WERI-Rb-1 (cell line): ENCODE data around the gene PTPRM.

Source experiments
- DNase-seq: peaks from one replicate; pipeline ENCODE4 v3.0.0-alpha.2; 2020
- H3K27ac ChIP-seq: fragments of 250-450 bp; sonication (Bioruptor Pico); 2 replicates; pipeline ENCODE4 v1.5.1; 2020; ENCODE audit warnings: mild to moderate bottlenecking, moderate library complexity
- H3K27me3 ChIP-seq: fragments of 250-450 bp; sonication (Bioruptor Pico); 2 replicates; pipeline ENCODE4 v1.5.1; 2021; ENCODE audit warnings: mild to moderate bottlenecking, low read depth, moderate library complexity; ENCODE audit not compliant: insufficient read depth, severe bottlenecking
- H3K36me3 ChIP-seq: fragments of 250-450 bp; sonication (Bioruptor Pico); 2 replicates; pipeline ENCODE4 v1.5.1; 2020; ENCODE audit warnings: mild to moderate bottlenecking, moderate library complexity
- H3K4me3 ChIP-seq: 2 replicates; pipeline ENCODE4 v1.5.1; 2011; ENCODE audit warnings: low read depth, mild to moderate bottlenecking, control low read depth, low read length
- H3K9me3 ChIP-seq: fragments of 250-450 bp; sonication (Bioruptor Pico); 2 replicates; pipeline ENCODE4 v1.5.1; 2021; ENCODE audit warnings: mild to moderate bottlenecking, moderate library complexity; ENCODE audit not compliant: severe bottlenecking
- TF ChIP-seq, protein P1 (sequence below): IDR thresholded peaks from 2 replicates; pipeline ENCODE4 v1.5.1; 2011; ENCODE audit warnings: low read depth, mild to moderate bottlenecking, control low read depth, inconsistent platforms, low read length

Gene PTPRM

DNA sequence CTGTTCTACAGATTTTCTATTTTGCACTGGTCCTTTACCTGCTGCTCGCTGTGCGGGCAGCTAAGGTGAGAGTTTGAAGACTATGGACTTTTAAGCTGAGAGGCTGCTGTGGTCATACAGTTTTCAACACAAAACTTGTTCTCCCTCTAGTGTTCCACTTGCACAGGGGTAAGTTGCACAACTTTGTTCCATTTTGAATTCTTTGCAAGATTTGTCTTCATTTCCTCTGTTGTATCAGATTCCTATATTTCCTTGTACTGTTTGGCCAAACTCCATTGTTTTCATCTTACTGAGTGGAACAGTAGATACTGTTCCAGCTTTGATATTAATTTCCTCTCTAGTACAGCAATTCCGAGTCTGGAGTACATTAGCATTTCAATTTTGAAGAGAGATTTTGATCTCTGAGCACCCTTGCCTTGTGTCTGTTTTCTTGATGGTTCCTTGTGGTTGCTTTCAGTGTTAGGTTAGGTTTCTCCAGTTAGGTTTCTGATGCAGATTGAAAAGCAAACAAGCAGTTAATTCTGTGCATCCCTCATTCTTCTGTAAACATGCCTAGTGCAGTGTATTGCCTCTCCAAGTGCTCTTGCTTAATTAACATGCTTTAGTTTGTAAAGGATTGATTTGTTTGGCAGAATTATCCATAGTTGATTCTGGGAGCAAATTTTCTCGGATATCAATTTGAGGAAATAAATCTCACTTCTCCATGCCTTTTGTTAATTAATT lies 188.8 kb downstream of the PTPRM start:
- TF ChIP-seq, protein P1, sequence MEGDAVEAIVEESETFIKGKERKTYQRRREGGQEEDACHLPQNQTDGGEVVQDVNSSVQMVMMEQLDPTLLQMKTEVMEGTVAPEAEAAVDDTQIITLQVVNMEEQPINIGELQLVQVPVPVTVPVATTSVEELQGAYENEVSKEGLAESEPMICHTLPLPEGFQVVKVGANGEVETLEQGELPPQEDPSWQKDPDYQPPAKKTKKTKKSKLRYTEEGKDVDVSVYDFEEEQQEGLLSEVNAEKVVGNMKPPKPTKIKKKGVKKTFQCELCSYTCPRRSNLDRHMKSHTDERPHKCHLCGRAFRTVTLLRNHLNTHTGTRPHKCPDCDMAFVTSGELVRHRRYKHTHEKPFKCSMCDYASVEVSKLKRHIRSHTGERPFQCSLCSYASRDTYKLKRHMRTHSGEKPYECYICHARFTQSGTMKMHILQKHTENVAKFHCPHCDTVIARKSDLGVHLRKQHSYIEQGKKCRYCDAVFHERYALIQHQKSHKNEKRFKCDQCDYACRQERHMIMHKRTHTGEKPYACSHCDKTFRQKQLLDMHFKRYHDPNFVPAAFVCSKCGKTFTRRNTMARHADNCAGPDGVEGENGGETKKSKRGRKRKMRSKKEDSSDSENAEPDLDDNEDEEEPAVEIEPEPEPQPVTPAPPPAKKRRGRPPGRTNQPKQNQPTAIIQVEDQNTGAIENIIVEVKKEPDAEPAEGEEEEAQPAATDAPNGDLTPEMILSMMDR = no peak
- no peaks in the 10 kb centered on the region for H3K9me3 ChIP-seq
- no peaks in the 10 kb centered on the region for H3K36me3 ChIP-seq
- no peak overlapping the region for H3K27ac ChIP-seq
- H3K4me3 ChIP-seq = no peak overlapping the region
- no peak for DNase-seq
- no peaks in the 10 kb centered on the region for H3K27me3 ChIP-seq

DNA sequence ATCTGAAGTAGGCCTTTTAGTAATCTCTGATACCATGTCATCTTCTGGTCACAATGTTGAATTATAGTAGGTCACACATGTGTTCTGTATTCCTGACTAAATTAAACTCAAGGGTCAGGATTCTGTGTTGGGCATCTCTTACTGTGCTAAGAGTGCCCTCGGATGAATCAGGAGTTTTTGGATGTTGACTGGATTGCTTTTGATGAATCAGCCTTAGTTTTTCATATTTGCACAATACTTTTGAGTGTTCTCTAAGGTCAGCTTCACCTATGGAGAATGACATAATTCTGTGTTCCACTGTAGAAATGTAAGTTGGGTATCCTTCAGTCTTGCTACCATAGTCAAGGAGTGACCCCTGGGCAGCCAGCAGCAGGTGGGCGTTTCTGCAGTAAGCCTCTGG lies 190.1 kb downstream of the PTPRM start:
- H3K36me3 ChIP-seq = no peaks in the 10 kb centered on the region
- H3K4me3 ChIP-seq = no peak overlapping the region
- H3K27ac ChIP-seq = no peak overlapping the region
- no peaks in the 10 kb centered on the region for H3K27me3 ChIP-seq
- no peak for DNase-seq
- TF ChIP-seq, protein P1 = no peak
- no peaks in the 10 kb centered on the region for H3K9me3 ChIP-seq

DNA sequence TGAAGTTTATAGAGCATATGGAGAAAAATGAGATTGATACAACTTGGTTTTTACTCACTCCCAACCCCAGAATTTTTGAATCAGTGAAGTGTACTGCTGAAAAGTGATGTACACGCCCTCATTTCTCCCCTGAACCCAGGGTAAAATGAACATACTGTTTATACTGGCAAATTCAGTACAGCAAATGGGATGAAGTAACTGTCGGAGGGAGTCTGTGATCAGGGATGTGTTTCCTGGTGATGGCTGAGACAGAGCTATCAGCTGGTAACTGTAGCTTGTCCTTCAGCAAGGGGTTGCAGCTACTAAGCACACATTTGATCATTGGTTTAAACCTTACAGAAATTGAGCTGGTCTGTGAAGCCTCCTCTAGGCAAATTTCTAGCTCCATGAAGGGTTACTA lies 191.6 kb downstream of the PTPRM start:
- no peaks in the 10 kb centered on the region for H3K27me3 ChIP-seq
- no peaks in the 10 kb centered on the region for H3K36me3 ChIP-seq
- H3K4me3 ChIP-seq = no peak overlapping the region
- no peaks in the 10 kb centered on the region for H3K9me3 ChIP-seq
- TF ChIP-seq, protein P1 = no peak
- no peak for DNase-seq
- no peak overlapping the region for H3K27ac ChIP-seq

DNA sequence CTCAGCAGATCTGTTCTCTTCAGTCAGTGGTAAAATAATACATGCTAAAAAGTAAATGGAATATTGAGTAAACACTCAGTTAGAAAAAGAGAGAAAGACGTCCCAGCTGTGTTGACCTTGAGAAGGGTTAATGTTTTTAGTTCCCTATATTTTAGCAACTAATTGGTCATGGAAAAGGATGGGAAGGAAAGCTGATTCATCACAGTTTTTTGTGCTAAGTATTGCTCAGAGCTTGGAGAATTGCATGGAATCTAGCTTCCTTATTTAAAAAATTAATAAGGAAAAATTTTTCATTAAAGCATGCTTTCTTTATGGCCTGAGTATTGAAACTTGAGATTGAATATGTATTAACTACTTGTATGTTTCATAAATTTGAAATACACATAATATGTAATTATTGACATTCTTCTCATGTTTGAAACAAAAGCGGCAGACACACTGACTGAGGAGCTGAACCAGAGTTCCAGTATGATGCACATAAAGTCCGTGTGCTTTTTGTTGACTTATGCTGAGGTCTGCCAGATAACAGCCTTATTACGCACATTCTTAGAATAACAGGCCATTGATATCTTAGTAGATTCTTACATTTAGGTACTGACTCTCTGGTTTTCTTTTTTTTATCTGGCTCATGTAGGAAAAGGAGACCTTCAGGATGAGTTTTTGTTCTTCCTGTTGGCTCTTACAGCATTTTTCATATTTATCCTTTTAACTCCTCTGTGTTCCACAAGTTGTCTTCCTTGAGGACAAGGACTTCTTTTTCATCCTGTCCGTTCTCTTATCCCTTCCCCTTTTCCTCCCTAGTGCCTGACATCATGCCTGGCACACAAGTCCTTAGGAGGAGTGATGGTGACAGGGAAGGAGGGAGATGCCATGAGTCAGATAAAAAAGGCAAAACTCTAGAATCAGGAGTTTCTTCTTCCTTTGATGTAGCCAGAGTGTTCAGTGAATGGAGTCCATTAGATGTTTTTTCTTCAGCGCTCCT lies 194.1 kb downstream of the PTPRM start:
- no peak for DNase-seq
- Histone ChIP-seq H3K4me3 (no peak overlapping the region), H3K36me3 (no peaks in the 10 kb centered on the region), H3K9me3 (no peaks in the 10 kb centered on the region), H3K27me3 (no peaks in the 10 kb centered on the region), H3K27ac (no peak overlapping the region)
- TF ChIP-seq, protein P1 = no peak

DNA sequence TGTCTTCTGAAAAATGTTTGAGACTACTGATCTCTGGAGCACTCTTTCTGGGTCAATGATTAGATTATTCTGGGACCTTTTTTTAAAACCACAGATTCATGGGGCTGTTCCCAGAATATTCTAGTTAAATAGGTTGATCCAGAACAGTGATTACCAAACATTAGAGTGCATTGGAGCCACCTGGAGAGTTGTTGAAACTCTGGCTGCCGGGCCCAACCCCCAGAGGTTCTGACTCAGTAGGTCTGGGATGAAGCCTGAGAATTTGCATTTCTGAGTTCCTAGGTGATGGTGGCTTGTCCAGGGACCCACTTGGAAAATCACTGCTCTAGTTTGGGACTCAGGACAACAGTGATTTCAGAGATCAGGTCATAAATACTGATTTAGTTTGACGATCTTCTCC lies 197.3 kb downstream of the PTPRM start:
- Histone ChIP-seq H3K4me3 (no peak overlapping the region), H3K9me3 (no peaks in the 10 kb centered on the region), H3K27ac (no peak overlapping the region), H3K36me3 (no peaks in the 10 kb centered on the region), H3K27me3 (no peaks in the 10 kb centered on the region)
- TF ChIP-seq, protein P1 = no peak
- no peak for DNase-seq
